Muscle of leg (tissue), 11 donors: ENCODE results near the gene TRIM24. TPM values are rescaled to one million over a fixed set of nuclear protein-coding genes. Genes with fewer than 3 reads are reported as not detected.
"Not testable (repeated sequence)": the region's sequence is repeated elsewhere in the genome, so short reads cannot be mapped to it uniquely, and the experiment has no call there.

Experiments used
- DNase-seq: peaks from one replicate; pipeline ENCODE4 v3.0.0; 2013
- H3K27ac ChIP-seq: one replicate; pipeline ENCODE4 v1.5.1; 2013; ENCODE audit warnings: mild to moderate bottlenecking, low read length, control low read depth
- H3K27me3 ChIP-seq: one replicate; pipeline ENCODE4 v1.6.1; 2013; ENCODE audit warnings: low read length; ENCODE audit not compliant: control insufficient read depth, insufficient read depth
- H3K36me3 ChIP-seq: one replicate; pipeline ENCODE4 v1.6.1; 2013; ENCODE audit warnings: low read length; ENCODE audit not compliant: control insufficient read depth, insufficient read depth
- H3K4me1 ChIP-seq: one replicate; pipeline ENCODE4 v1.6.1; 2013; ENCODE audit warnings: low read length; ENCODE audit not compliant: control insufficient read depth, insufficient read depth
- H3K4me3 ChIP-seq: one replicate; pipeline ENCODE4 v1.5.1; 2013; ENCODE audit warnings: low read length, control low read depth
- H3K9me3 ChIP-seq: replicated peaks from 2 replicates; pipeline ENCODE4 v1.6.1; 2013; ENCODE audit warnings: low read depth, low read length; ENCODE audit not compliant: control insufficient read depth
- WGBS: methylation state at CpG from one replicate; pipeline ENCODE4 v1.1.5; 2013; ENCODE audit warnings: missing lambda C conversion rate; ENCODE audit not compliant: insufficient coverage; 5-methylcytosine and 5-hydroxymethylcytosine counted together
- polyA plus RNA-seq, 8 donors: library from polyadenylated mRNA; unstranded; fragments of 120-200 nt; gene quantifications; one replicate each; pipeline versions ENCODE4 v1.2.1 to v1.2.3, GENCODE V29; 2013; ENCODE audit warnings: inconsistent platforms in 1 of 8, low replicate concordance in 1 of 8; ENCODE audit not compliant: insufficient read length in 8 of 8, insufficient read depth in 1 of 8
- total RNA-seq: library from RNA; stranded (reverse); fragments of 120-200 nt; gene quantifications from one replicate; pipeline ENCODE4 v1.2.4, GENCODE V29; 2013

The TRIM24 gene
- total and polyA plus RNA-seq, 9 donors: 13.7 to 27.9 (median 23.1) TPM

DNA sequence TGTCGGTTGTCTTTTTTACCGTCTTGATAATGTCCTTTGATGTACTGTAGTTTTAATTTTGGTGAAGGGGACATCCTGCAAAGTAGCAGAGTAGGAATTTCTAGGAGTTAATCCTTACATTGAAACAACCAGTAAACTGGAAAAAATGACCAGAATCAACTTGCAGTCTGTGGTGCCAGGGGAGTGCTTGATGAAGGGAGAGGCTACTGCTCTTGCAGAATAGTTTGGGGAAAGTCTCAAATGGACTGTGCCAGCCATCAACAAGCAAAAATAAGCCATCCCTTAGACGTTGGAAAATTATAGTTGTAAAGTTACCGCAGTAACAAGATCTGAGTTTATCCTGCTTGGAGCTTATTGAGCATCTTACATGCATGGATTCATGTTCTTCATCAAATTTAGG, 32.4 kb downstream of the TRIM24 start:
- no peaks in the 10 kb centered on the region for H3K36me3 ChIP-seq
- no peak for DNase-seq
- H3K9me3 ChIP-seq: peaks cover 2% of the 10 kb centered on the region
- no CpG with 5 or more reads among the region's 4 CpGs for WGBS
- H3K4me1 ChIP-seq: no peaks in the 10 kb centered on the region
- H3K27me3 ChIP-seq: no peaks in the 10 kb centered on the region
- H3K4me3 ChIP-seq: no peak overlapping the region
- no peak overlapping the region for H3K27ac ChIP-seq

DNA sequence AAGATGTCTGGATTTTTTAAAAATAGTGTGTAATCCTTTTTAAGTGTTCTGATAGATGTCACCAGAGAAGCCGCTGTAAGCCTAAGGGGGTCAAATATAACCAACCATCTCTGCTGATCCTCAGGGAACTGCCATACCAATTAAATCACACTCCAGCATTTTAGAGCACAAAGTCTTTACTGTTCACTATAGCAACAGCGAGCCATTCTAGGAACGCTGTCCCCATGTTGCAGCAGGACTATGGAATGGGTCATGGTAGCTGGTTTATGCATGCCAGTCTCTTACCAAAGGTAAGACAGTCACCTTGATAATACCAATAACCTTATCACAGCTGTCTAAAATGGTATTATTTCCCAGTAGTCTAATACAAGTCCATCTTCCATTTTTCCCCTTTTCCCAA, 33.5 kb downstream of the TRIM24 start:
- no peak for DNase-seq
- no peaks in the 10 kb centered on the region for H3K27me3 ChIP-seq
- H3K4me3 ChIP-seq: no peak overlapping the region
- peaks cover under 1% of the 10 kb centered on the region for H3K9me3 ChIP-seq
- H3K4me1 ChIP-seq: no peaks in the 10 kb centered on the region
- H3K36me3 ChIP-seq: no peaks in the 10 kb centered on the region
- H3K27ac ChIP-seq: no peak overlapping the region
- no CpG with 5 or more reads among the region's 3 CpGs for WGBS

GRCh38 chr7:138495485-138495884, 35.4 kb downstream of the TRIM24 start:
- Histone ChIP-seq H3K27me3 (no peaks in the 10 kb centered on the region), H3K9me3 (peaks cover 4% of the 10 kb centered on the region), H3K4me3 (no peak overlapping the region), H3K36me3 (peaks cover 4% of the 10 kb centered on the region), H3K27ac (no peak overlapping the region), H3K4me1 (no peaks in the 10 kb centered on the region)
- no CpG with 5 or more reads among the region's 1 CpG for WGBS
- no peak for DNase-seq

DNA sequence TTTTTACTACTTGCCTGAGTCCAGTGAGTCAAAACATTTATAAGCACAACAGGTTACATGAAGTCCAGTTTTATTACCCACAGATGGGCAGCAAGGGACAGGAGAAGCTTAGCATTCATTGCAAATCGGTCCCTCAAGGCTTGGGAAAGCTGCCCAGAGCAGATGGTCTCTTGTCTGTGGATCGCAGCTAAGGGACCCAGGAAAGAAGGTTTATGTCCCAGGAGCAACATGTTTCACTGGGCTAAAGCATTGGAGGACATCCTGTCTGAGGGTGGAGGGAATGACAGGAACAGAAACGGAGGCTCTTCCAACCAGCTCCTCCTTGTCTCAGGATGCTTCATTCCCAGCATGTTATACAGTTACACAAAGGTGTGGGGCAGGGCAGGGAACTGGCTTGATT, 39.3 kb downstream of the TRIM24 start:
- no peak overlapping the region for H3K4me3 ChIP-seq
- peaks cover 4% of the 10 kb centered on the region for H3K9me3 ChIP-seq
- H3K27me3 ChIP-seq: no peaks in the 10 kb centered on the region
- H3K27ac ChIP-seq: no peak overlapping the region
- no peaks in the 10 kb centered on the region for H3K4me1 ChIP-seq
- no peak for DNase-seq
- H3K36me3 ChIP-seq: peaks cover 4% of the 10 kb centered on the region
- 80% methylated on average over 1 of the region's 3 CpGs for WGBS

DNA sequence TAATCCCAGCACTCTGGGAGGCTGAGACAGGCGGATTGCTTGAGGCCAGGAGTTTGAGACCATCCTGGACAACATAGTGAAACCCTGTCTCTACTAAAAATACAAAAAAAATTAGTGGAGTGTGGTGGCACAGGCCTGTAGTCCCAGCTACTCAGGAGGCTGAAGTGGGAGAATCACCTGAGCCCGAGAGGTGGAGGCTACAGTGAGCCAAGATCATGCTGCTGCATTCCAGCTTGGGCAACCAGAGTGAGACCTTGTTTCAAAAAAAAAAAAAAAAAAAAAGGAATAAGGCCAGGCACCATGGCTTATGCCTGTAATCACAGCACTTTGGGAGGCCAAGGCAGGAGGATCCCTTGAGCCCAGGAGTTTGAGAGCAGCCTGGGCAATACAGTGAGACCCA, 40.2 kb downstream of the TRIM24 start:
- H3K27me3 ChIP-seq, H3K36me3 ChIP-seq, H3K4me3 ChIP-seq, DNase-seq, H3K9me3 ChIP-seq, H3K27ac ChIP-seq, H3K4me1 ChIP-seq: not testable (repeated sequence)
- no CpG with 5 or more reads among the region's 2 CpGs for WGBS

GRCh38 chr7:138500892-138501291, 40.8 kb downstream of the TRIM24 start:
- Histone ChIP-seq H3K9me3 (peaks cover 4% of the 10 kb centered on the region), H3K4me1 (no peaks in the 10 kb centered on the region), H3K4me3 (no peak overlapping the region), H3K27ac (no peak overlapping the region), H3K27me3 (no peaks in the 10 kb centered on the region), H3K36me3 (peaks cover 4% of the 10 kb centered on the region)
- no peak for DNase-seq
- no CpG with 5 or more reads among the region's 1 CpG for WGBS

- Histone ChIP-seq H3K27ac (no peak overlapping the region), H3K36me3 (peaks cover 4% of the 10 kb centered on the region), H3K4me3 (no peak overlapping the region), H3K27me3 (no peaks in the 10 kb centered on the region), H3K4me1 (no peaks in the 10 kb centered on the region), H3K9me3 (peaks cover 4% of the 10 kb centered on the region)
- DNase-seq: no peak
- no CpG with 5 or more reads among the region's 4 CpGs for WGBS
Observed at GRCh38 chr7:138502023-138502767, 42.1 kb downstream of the TRIM24 start.

DNA sequence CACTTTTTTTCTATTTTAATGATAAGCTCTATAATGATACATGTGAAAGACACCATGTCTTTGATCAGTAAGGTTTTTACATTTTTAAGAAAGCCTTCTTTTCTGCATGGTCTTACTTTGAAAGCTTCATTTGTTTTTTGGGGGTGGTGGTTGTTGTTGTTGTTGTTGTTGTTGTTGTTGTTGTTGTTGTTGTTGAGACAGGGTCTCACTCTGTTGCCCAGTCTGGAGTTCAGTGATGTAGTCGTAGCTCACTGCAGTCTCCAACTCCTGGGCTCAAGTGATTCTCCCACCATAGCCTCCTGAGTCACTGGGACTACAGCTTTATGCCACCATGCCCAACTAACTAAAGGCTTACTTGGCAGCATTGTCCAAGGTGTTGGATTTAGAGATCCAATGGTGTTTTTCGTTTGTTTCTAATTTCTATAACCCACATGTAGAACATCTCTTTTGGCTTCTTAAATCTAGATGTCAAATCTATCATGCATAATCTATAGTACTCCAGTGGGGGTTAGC, 45.4 kb downstream of the TRIM24 start:
- Histone ChIP-seq H3K4me1 (no peaks in the 10 kb centered on the region), H3K27me3 (no peaks in the 10 kb centered on the region), H3K4me3 (no peak overlapping the region), H3K27ac (no peak overlapping the region), H3K9me3 (no peaks in the 10 kb centered on the region), H3K36me3 (peaks cover 2% of the 10 kb centered on the region)
- no peak for DNase-seq
- WGBS: no CpG with 5 or more reads among the region's 2 CpGs

GRCh38 chr7:138506764-138507163, 46.7 kb downstream of the TRIM24 start:
- Histone ChIP-seq H3K4me3 (no peak overlapping the region), H3K36me3 (peaks cover 5% of the 10 kb centered on the region), H3K27me3 (no peaks in the 10 kb centered on the region), H3K4me1 (no peaks in the 10 kb centered on the region), H3K9me3 (no peaks in the 10 kb centered on the region), H3K27ac (no peak overlapping the region)
- no peak for DNase-seq
- WGBS: 6% methylated on average over 1 of the region's 1 CpG

DNA sequence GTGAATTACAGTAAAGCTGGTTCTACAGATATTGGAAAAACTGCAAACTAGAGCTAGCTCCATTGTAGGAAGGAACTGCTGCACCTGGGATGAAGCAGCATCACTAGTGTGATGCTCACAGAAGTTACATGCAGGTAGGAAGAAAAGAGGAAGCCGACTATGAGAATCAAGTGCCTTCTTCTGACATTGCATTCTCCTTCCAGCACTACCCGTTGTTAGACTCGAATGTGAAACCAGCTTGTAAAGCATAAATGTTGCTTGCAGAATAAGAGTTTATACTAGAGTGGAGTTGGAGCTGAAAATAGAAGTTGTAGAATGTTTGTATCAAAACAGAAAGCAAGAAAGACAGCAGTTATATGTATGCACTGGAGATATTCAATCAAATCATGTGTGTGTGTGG, 49.9 kb downstream of the TRIM24 start:
- no peak overlapping the region for H3K4me3 ChIP-seq
- peaks cover 13% of the 10 kb centered on the region for H3K36me3 ChIP-seq
- H3K27ac ChIP-seq: no peak overlapping the region
- no peaks in the 10 kb centered on the region for H3K27me3 ChIP-seq
- H3K4me1 ChIP-seq: no peaks in the 10 kb centered on the region
- peaks cover 5% of the 10 kb centered on the region for H3K9me3 ChIP-seq
- WGBS: 100% methylated on average over 1 of the region's 3 CpGs
- DNase-seq: peak; percentile 5
